ENCODE measurements around the gene SLC16A3. TPM values are rescaled to one million over a fixed set of nuclear protein-coding genes. Genes with fewer than 3 reads are reported as not detected.

SLC16A3 gene
- total and polyA plus RNA-seq, 2 of the 8 experiments (the other 6 are each of a cell fraction or from before 2014, with no cell fraction given): 3.8 to 8.7 TPM

DNA sequence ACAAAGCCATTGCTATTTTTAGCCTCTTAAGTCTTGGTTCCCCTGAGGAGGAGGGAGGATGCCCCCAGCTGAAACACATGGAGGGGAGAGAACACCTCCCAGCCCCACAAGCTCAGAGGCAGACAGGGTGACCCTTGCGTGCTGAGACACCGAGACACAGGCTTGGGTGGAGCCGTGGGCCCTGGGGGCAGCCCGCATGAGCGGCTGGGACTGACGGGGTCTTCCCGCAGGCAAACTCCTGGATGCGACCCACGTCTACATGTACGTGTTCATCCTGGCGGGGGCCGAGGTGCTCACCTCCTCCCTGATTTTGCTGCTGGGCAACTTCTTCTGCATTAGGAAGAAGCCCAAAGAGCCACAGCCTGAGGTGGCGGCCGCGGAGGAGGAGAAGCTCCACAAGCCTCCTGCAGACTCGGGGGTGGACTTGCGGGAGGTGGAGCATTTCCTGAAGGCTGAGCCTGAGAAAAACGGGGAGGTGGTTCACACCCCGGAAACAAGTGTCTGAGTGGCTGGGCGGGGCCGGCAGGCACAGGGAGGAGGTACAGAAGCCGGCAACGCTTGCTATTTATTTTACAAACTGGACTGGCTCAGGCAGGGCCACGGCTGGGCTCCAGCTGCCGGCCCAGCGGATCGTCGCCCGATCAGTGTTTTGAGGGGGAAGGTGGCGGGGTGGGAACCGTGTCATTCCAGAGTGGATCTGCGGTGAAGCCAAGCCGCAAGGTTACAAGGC is 9.8 kb downstream of the SLC16A3 start (continued):
- no peak for TF ChIP-seq CBX5 (IDR thresholded peaks at IDR 0.05; ENCODE audit: low read depth, low read length)
- no peak for TF ChIP-seq SIN3A (conservative IDR thresholded peaks at IDR 0.05 in 1 of 2, IDR thresholded peaks at IDR 0.05 in 1 of 2; ENCODE audit: low read depth in 1 of 2, low read length in 2 of 2)
- no peak for TF ChIP-seq SUZ12 (IDR thresholded peaks at IDR 0.05; ENCODE audit: low read length)
- TF ChIP-seq TEAD4 (IDR thresholded peaks at IDR 0.05; ENCODE audit: low read depth, low read length): no peak

All from H1 (cell line).